A549 (cell line): ENCODE results near the gene USP24. TPM values are rescaled to one million over a fixed set of nuclear protein-coding genes. Genes with fewer than 3 reads are reported as not detected.

Experiments
- ATAC-seq, 2 experiments: fragments of 200-7000 bp in 1 of 2; fragments of >200 bp in 1 of 2; cut with Nextera tagmentation in 1 of 2; cut with Tn5 transposase in 1 of 2; 3 replicates each; pipeline versions ENCODE4 v1.8.0 to v1.9.1; 2018 to 2020; ENCODE audit warnings: mild to moderate bottlenecking in 1 of 2, moderate library complexity in 1 of 2
- CTCF ChIA-PET: fragments of 300-600 bp; sonication (Branson Sonifier 250); formaldehyde crosslinking; extraction: SDS; loops from one replicate; lab custom pipeline; 2021; ENCODE audit warnings: antibody characterized with exemption, inconsistent platforms; lab: Yijun Ruan, JAX
- POLR2A ChIA-PET: fragments of 350-600 bp; formaldehyde crosslinking; extraction: SDS; loops from one replicate; lab custom pipeline; 2021; ENCODE audit warnings: antibody characterized with exemption, inconsistent platforms; lab: Yijun Ruan, JAX
- DNase-seq, 2 experiments: peaks; one replicate each; pipeline versions ENCODE4 v3.0.0 to v3.0.0-alpha.2; 2011 to 2016; ENCODE audit warnings: low read depth in 1 of 2, low spot score in 1 of 2
- FAIRE-seq: peaks from 2 replicates; lab custom pipeline; 2011; peaks lifted over from hg19 to GRCh38; lab: Jason Lieb, UNC
- H3K27ac ChIP-seq, 2 experiments: fragments of >200 bp; sonication (Bioruptor Twin); formaldehyde crosslinking; 3 replicates each; pipeline ENCODE4 v1.5.1; 2016 to 2017
- H3K4me1 ChIP-seq: fragments of >200 bp; sonication (Bioruptor Twin); formaldehyde crosslinking; 3 replicates; pipeline ENCODE4 v1.6.1; 2016
- H3K4me2 ChIP-seq: fragments of >200 bp; sonication (Bioruptor Twin); formaldehyde crosslinking; 3 replicates; pipeline ENCODE4 v1.6.1; 2016
- H3K4me3 ChIP-seq: fragments of >200 bp; sonication (Bioruptor Twin); formaldehyde crosslinking; 3 replicates; pipeline ENCODE4 v1.5.1; 2016
- H3K9me3 ChIP-seq: fragments of >200 bp; sonication (Bioruptor Twin); formaldehyde crosslinking; 3 replicates; pipeline ENCODE4 v1.6.1; 2016
- BCL3 ChIP-seq: fragments of >200 bp; sonication (Bioruptor Twin); formaldehyde crosslinking; IDR thresholded peaks from 3 replicates; pipeline ENCODE4 v1.6.1; 2016
- CBX8 ChIP-seq: fragments of 200-600 bp; sonication (generic); IDR thresholded peaks from 2 replicates; pipeline ENCODE4 v1.6.1; 2016
- CHD2 ChIP-seq: fragments of 150-350 bp; IDR thresholded peaks from 2 replicates; pipeline ENCODE4 v1.6.1; 2014; ENCODE audit warnings: low read length; ENCODE audit not compliant: partially characterized antibody
- CHD4 ChIP-seq: fragments of 200-600 bp; sonication (generic); IDR thresholded peaks from 2 replicates; pipeline ENCODE4 v1.6.1; 2016; ENCODE audit warnings: antibody characterized with exemption, mild to moderate bottlenecking, borderline replicate concordance
- EHF ChIP-seq: fragments of 250-450 bp; sonication (Bioruptor Pico); IDR thresholded peaks from 2 replicates; pipeline ENCODE4 v1.5.0; 2020; ENCODE audit warnings: mild to moderate bottlenecking
- ELK1 ChIP-seq: fragments of 150-350 bp; IDR thresholded peaks from 2 replicates; pipeline ENCODE4 v1.6.1; 2014; ENCODE audit warnings: low read depth, mild to moderate bottlenecking, low read length
- FOXS1 ChIP-seq: fragments of 250-450 bp; sonication (Bioruptor Pico); IDR thresholded peaks from 2 replicates; pipeline ENCODE4 v1.5.0; 2020; ENCODE audit warnings: mild to moderate bottlenecking, moderate library complexity
- HOXB5 ChIP-seq: fragments of 250-450 bp; sonication (Bioruptor Pico); IDR thresholded peaks from 2 replicates; pipeline ENCODE4 v1.5.0; 2020; ENCODE audit warnings: mild to moderate bottlenecking, moderate library complexity
- JUNB ChIP-seq: fragments of >200 bp; sonication (Bioruptor Twin); formaldehyde crosslinking; IDR thresholded peaks from 2 replicates; pipeline ENCODE4 v1.6.1; 2016
- KDM1A ChIP-seq: fragments of 200-600 bp; sonication (generic); IDR thresholded peaks from 2 replicates; pipeline ENCODE4 v1.6.1; 2016; ENCODE audit warnings: low read depth, mild to moderate bottlenecking
- KDM5A ChIP-seq: fragments of 200-600 bp; sonication (generic); IDR thresholded peaks from 2 replicates; pipeline ENCODE4 v1.6.1; 2016; ENCODE audit warnings: antibody characterized with exemption, mild to moderate bottlenecking
- NPAS2 ChIP-seq: fragments of 250-450 bp; sonication (Bioruptor Pico); IDR thresholded peaks from 2 replicates; pipeline ENCODE4 v1.8.0; 2022; ENCODE audit warnings: mild to moderate bottlenecking, moderate library complexity, borderline replicate concordance
- PBX3 ChIP-seq: IDR thresholded peaks from 2 replicates; pipeline ENCODE4 v1.6.1; 2012
- PHF8 ChIP-seq: fragments of 200-600 bp; sonication (generic); IDR thresholded peaks from 2 replicates; pipeline ENCODE4 v1.6.1; 2016; ENCODE audit warnings: low read depth, mild to moderate bottlenecking, antibody characterized with exemption, moderate library complexity, borderline replicate concordance
- POLR2AphosphoS2 ChIP-seq: conservative IDR thresholded peaks from 2 replicates; pipeline ENCODE4 v1.6.1; 2012; ENCODE audit warnings: low read length, improper control_type of control experiment, inconsistent platforms
- RARB ChIP-seq: fragments of 250-450 bp; sonication (Bioruptor Pico); IDR thresholded peaks from 2 replicates; pipeline ENCODE4 v1.8.0; 2021; ENCODE audit warnings: mild to moderate bottlenecking, moderate library complexity
- RFX5 ChIP-seq: fragments of 450-650 bp; IDR thresholded peaks from 2 replicates; pipeline ENCODE4 v1.7.1; 2014; ENCODE audit warnings: antibody characterized with exemption, mild to moderate bottlenecking, moderate library complexity
- ZNF302 ChIP-seq: fragments of 250-450 bp; sonication (Bioruptor Pico); IDR thresholded peaks from 2 replicates; pipeline ENCODE4 v1.9.0; 2021; ENCODE audit warnings: inconsistent platforms, mild to moderate bottlenecking, moderate library complexity
- WGBS: methylation state at CpG from one replicate; pipeline ENCODE4 v1.1.6; 2017; ENCODE audit errors: missing lambda C conversion rate; 5-methylcytosine and 5-hydroxymethylcytosine counted together
- polyA plus RNA-seq, 4 experiments: library from polyadenylated mRNA; depleted of rRNA in 3 of 4; stranded (reverse); fragments of >200 nt; fragmentation: RNase III in 1 of 4; extraction: RNeasy Plus Mini Kit Qiagen cat#74134 plus additional on column Dnase treatment in 1 of 4; gene quantifications; 2 replicates in 3 of 4; 3 replicates in 1 of 4; pipeline ENCODE4 v1.2.3, GENCODE V29; 2011 to 2017
- TF ChIP-seq, protein P1 (sequence below): fragments of 250-450 bp; sonication (Bioruptor Pico); IDR thresholded peaks from 2 replicates; pipeline ENCODE4 v1.5.0; 2020; ENCODE audit warnings: low read depth, mild to moderate bottlenecking, moderate library complexity
- TF ChIP-seq, protein P2 (sequence below): fragments of 250-450 bp; sonication (Bioruptor Pico); IDR thresholded peaks from 2 replicates; pipeline ENCODE4 v1.5.0; 2021; ENCODE audit warnings: mild to moderate bottlenecking, moderate library complexity, borderline replicate concordance

USP24 gene
- polyA plus RNA-seq, 2 of the 4 experiments (the other 2 are of a cell fraction) = 14.7 to 21.7 TPM

GRCh38 chr1:55155522-55155921, 59.6 kb downstream of the USP24 start:
- DNase-seq (no peak), ATAC-seq (no peak), FAIRE-seq (no peak)
- Histone ChIP-seq H3K4me2 (no peak overlapping the region), H3K4me3 (no peak overlapping the region), H3K4me1 (no peaks in the 10 kb centered on the region), H3K9me3 (no peaks in the 10 kb centered on the region), H3K27ac (no peak overlapping the region)
- 81% methylated on average over 6 of the region's 6 CpGs for WGBS
- CTCF ChIA-PET = no interaction called here
- TF ChIP-seq CHD4 (no peak), ELK1 (no peak), KDM1A (no peak), EHF (CRISPR knock-in tag) (no peak), JUNB (no peak), CHD2 (no peak), KDM5A (no peak), PBX3 (no peak), POLR2AphosphoS2 (no peak), PHF8 (no peak)
- TF ChIP-seq, protein P1, sequence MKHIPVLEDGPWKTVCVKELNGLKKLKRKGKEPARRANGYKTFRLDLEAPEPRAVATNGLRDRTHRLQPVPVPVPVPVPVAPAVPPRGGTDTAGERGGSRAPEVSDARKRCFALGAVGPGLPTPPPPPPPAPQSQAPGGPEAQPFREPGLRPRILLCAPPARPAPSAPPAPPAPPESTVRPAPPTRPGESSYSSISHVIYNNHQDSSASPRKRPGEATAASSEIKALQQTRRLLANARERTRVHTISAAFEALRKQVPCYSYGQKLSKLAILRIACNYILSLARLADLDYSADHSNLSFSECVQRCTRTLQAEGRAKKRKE (CRISPR knock-in tag) = no peak
- POLR2A ChIA-PET = no interaction called here

- WGBS = 96% methylated on average over 5 of the region's 5 CpGs
- FAIRE-seq = no peak
- POLR2A ChIA-PET = no interaction called here
Measured at GRCh38 chr1:55154616-55155015, 60.5 kb downstream of the USP24 start.

More at GRCh38 chr1:55154616-55155015, 60.5 kb downstream of the USP24 start:
- Histone ChIP-seq H3K4me3 (no peak overlapping the region), H3K27ac (no peak overlapping the region), H3K9me3 (no peaks in the 10 kb centered on the region), H3K4me2 (no peak overlapping the region), H3K4me1 (no peaks in the 10 kb centered on the region)
- CTCF ChIA-PET = interaction anchor here (1.2 to 1.4 kb wide), 2 partner anchors 13 to 15 kb away, joined by 3 to 4 read pairs; no protein-coding TSS in a partner anchor
- DNase-seq = no peak
- TF ChIP-seq, protein P1 (CRISPR knock-in tag) = no peak
- TF ChIP-seq ZNF302 (CRISPR knock-in tag) (no peak), BCL3 (no peak), RARB (no peak), HOXB5 (CRISPR knock-in tag) (no peak), FOXS1 (CRISPR knock-in tag) (no peak), NPAS2 (no peak), CBX8 (no peak), RFX5 (no peak)
- TF ChIP-seq, protein P2, sequence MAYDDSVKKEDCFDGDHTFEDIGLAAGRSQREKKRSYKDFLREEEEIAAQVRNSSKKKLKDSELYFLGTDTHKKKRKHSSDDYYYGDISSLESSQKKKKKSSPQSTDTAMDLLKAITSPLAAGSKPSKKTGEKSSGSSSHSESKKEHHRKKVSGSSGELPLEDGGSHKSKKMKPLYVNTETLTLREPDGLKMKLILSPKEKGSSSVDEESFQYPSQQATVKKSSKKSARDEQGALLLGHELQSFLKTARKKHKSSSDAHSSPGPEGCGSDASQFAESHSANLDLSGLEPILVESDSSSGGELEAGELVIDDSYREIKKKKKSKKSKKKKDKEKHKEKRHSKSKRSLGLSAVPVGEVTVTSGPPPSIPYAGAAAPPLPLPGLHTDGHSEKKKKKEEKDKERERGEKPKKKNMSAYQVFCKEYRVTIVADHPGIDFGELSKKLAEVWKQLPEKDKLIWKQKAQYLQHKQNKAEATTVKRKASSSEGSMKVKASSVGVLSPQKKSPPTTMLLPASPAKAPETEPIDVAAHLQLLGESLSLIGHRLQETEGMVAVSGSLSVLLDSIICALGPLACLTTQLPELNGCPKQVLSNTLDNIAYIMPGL (CRISPR knock-in tag) = no peak
- ATAC-seq = no peak
